GM06990 (cell line): Measurements from ENCODE around the gene ITGB1BP1.

ENCODE experiments used
- DNase-seq: peaks from one replicate; pipeline ENCODE4 v3.0.0-alpha.2; 2011; ENCODE audit not compliant: insufficient read length; ENCODE audit errors: extremely low read depth
- H3K27me3 ChIP-seq: replicated peaks from 2 replicates; pipeline ENCODE4 v1.6.0; 2011; ENCODE audit warnings: low read length; ENCODE audit not compliant: control insufficient read depth, insufficient read depth
- H3K36me3 ChIP-seq: 2 replicates; pipeline ENCODE4 v1.5.1; 2011; ENCODE audit warnings: low read length; ENCODE audit not compliant: control insufficient read depth, insufficient read depth
- H3K4me3 ChIP-seq: replicated peaks from 2 replicates; pipeline ENCODE4 v1.5.1; 2011; ENCODE audit warnings: low read depth, mild to moderate bottlenecking, control low read depth, low read length
- TF ChIP-seq, protein P1 (sequence below): IDR thresholded peaks from 2 replicates; pipeline ENCODE4 v1.5.1; 2011; ENCODE audit warnings: low read length, control low read depth, mild to moderate bottlenecking, inconsistent platforms; ENCODE audit not compliant: insufficient read depth, poor library complexity, severe bottlenecking

ITGB1BP1 gene

DNA sequence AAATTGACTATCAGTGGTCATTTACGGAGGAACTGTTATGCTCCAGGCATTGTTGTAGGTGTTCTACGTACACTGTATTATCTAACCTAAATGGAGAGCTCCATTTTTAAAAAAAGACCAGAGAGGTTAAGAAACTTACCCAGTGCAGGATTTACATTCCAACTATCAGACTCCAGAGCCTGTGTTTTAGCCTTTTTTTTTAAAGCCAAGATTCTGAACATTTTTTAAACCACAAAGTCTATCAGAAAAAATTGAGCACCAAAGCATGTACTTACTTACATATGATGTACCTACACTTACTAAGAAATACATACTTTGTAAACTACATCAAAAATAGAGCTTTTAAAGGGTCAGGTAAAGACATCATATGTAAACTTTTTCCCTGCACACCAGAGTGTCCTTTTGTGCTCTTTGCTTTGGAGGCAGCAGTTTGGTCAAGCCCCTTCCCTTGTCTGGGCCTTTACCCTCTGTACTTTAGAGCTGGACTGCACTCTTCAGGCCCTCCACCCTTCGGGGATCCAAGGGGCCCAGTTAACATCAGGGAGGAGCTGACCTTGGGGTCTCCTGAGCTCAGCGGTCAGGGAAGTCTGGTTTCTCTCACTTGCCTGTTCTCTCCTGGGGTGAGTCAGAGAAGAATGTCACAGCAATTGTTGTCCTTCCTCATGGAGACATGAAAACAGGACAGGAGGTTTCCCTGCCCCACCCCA, 58.4 kb downstream of the ITGB1BP1 start:
- Histone ChIP-seq H3K27me3 (no peaks in the 10 kb centered on the region; the same call in 1 of the 2 replicates), H3K36me3 (no peaks in the 10 kb centered on the region), H3K4me3 (no peak overlapping the region)
- DNase-seq: no peak
- TF ChIP-seq, protein P1, sequence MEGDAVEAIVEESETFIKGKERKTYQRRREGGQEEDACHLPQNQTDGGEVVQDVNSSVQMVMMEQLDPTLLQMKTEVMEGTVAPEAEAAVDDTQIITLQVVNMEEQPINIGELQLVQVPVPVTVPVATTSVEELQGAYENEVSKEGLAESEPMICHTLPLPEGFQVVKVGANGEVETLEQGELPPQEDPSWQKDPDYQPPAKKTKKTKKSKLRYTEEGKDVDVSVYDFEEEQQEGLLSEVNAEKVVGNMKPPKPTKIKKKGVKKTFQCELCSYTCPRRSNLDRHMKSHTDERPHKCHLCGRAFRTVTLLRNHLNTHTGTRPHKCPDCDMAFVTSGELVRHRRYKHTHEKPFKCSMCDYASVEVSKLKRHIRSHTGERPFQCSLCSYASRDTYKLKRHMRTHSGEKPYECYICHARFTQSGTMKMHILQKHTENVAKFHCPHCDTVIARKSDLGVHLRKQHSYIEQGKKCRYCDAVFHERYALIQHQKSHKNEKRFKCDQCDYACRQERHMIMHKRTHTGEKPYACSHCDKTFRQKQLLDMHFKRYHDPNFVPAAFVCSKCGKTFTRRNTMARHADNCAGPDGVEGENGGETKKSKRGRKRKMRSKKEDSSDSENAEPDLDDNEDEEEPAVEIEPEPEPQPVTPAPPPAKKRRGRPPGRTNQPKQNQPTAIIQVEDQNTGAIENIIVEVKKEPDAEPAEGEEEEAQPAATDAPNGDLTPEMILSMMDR: no peak

DNA sequence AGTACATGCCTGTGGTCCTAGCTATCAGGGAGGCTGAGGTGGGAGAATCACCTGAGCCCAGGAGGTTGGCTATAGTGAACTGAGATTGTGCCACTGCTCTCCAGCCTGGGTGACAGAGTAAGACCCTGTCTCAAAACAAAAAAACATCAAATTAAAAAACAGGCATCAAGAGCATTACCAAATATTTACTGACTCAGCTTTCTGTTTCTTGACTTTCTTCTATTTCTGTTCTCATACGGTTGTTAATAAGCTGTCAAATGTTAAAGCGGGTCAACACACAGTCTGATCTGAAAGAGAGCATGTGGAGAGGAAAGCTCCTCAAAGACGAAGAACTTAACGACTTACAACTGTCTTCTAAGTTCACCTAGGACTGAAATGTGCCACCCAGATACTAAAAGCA, 59.0 kb downstream of the ITGB1BP1 start:
- no peaks in the 10 kb centered on the region for H3K36me3 ChIP-seq

DNA sequence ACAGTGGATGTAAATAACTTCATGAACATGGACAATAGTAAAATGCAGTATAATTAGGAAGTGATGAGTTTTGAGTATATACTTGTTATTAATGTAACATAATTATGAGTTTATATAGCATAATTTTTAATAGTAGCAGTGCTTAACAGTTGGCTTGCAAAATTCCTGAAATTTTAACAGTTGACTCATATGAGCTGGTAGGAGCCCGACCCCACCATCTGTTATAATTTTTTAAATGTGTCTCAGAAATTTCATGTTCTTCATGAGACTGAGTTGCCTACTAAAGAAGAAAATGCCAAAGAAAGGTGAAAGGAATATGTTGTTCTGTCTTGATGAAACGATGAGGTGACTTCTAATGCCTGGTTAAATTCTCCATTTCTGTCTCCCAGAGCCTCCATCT, 62.6 kb downstream of the ITGB1BP1 start:
- Histone ChIP-seq H3K36me3 (no peaks in the 10 kb centered on the region), H3K4me3 (no peak overlapping the region), H3K27me3 (no peaks in the 10 kb centered on the region; the same call in 1 of the 2 replicates)
- TF ChIP-seq, protein P1: no peak
- no peak for DNase-seq

More for the DNA sequence above, 59.0 kb downstream of the ITGB1BP1 start:
- DNase-seq: no peak
- TF ChIP-seq, protein P1: no peak
- Histone ChIP-seq H3K27me3 (no peaks in the 10 kb centered on the region; the same call in 1 of the 2 replicates), H3K4me3 (no peak overlapping the region)

DNA sequence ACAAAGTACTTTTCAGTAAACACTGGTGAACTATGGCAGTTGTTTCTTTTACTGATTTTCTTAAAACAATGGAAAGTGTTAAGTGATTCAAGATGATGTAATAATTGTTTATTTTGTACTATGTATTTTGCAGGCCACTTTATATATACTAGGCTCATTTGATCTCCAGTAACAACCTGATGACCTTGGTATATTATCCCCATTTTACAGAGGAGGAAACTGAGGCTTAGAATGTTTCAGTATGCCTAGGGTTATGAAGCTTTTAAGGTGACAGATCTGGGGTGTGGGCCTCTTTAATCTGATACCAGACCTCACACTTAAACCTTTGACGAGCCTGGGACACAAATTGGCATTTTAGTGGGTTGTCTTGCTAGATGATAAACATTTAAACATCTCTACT, 63.2 kb downstream of the ITGB1BP1 start:
- H3K36me3 ChIP-seq: no peaks in the 10 kb centered on the region
- DNase-seq: no peak
- H3K4me3 ChIP-seq: no peak overlapping the region
- TF ChIP-seq, protein P1: no peak
- no peaks in the 10 kb centered on the region; the same call in 1 of the 2 replicates for H3K27me3 ChIP-seq

DNA sequence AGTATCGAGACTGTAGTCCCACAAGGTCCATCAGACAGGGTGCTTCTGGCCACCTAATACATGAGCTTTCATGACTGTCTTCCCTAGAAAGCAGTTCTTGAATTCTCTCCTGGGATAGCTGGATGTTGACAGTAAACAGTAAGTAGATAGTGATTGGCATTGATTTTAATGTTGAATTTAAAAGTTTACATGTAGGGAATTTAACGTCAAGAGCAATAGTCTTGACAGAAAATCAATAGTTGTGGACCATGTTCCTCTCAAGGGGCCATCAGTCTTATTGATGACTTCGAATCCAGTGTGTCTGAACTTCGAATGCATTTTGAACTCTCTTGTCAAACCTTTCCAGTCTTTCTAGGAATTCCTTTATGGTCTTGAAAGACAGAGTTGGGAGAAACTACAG, 63.9 kb downstream of the ITGB1BP1 start:
- Histone ChIP-seq H3K4me3 (no peak overlapping the region), H3K36me3 (no peaks in the 10 kb centered on the region), H3K27me3 (no peaks in the 10 kb centered on the region; the same call in 1 of the 2 replicates)
- no peak for DNase-seq
- TF ChIP-seq, protein P1: no peak
